ENCODE measurements around the gene TBC1D9B. TPM values are rescaled to one million over a fixed set of nuclear protein-coding genes. Genes with fewer than 3 reads are reported as not detected.

Gene TBC1D9B
- total and polyA plus RNA-seq, 2 of the 13 experiments (the other 11 are each of a cell fraction or from before 2014, with no cell fraction given): 35.0 to 50.0 TPM

DNA sequence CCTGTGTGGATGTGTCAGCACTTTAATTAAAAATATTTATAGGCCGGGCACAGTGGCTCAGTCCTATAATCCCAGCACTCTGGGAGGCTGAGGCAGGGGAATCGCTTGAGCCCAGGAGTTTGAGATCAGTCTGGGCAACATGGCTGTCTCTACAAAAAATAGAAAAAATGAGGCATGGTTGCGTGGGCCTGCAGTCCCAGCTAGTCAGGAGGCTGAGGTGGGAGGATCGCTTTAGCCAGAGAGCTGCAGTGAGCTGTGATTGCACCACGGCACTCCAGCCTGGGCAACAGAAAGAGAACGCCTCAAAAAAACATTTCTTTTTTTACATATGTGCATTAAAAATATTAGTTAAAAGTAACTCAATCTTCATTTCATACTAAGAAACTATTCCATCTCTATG is 6.2 kb downstream of the TBC1D9B start:
- BruUV-seq (replicated peaks): no TSS peak
- CTCF ChIA-PET (ENCODE audit: low intra/inter-chr PET ratio, low total read pairs): no interaction called here
- Histone ChIP-seq H3K4me2 (ENCODE audit: low read depth, low read length) (no peak overlapping the region), H3K4me1 (ENCODE audit: insufficient read depth, low read length) (peaks cover 21% of the 10 kb centered on the region), H4K20me1 (ENCODE audit: insufficient read depth, low read length) (no peaks in the 10 kb centered on the region), H3K9me3 (ENCODE audit: low read length) (no peaks in the 10 kb centered on the region), H3K79me2 (ENCODE audit: insufficient read depth, low read length) (peaks cover 11% of the 10 kb centered on the region), H3K4me3 (replicated peaks in 1 of 3; ENCODE audit: insufficient read depth in 1 of 3, low read depth in 2 of 3, low read length in 3 of 3) (no peak overlapping the region), H3K27ac (ENCODE audit: extremely low read length, insufficient read depth, low read length) (no peak overlapping the region), H3K27me3 (ENCODE audit: control insufficient read depth in 1 of 2, insufficient read depth in 2 of 2, low read length in 2 of 2) (no peaks in the 10 kb centered on the region), H3K9ac (ENCODE audit: insufficient read depth, low read depth, low read length) (no peak overlapping the region), H2AFZ (ENCODE audit: low read length) (no peak overlapping the region), H3K36me3 (replicated peaks in 1 of 2; ENCODE audit: control insufficient read depth in 1 of 2, insufficient read depth in 2 of 2, low read length in 2 of 2) (peaks cover 13 to 56% of the 10 kb centered on the region in 2 experiments)
- in situ Hi-C loops (cut with HindIII; ENCODE audit: extremely low pct_ligation_motif_present, low pct_unique_long_range_greater_than_20kb): no loop called here
- POLR2A ChIA-PET: no interaction called here
- intact Hi-C loops (cut with micrococcal nuclease; ENCODE audit: unreplicated experiment): loop anchor here (10.0 kb wide), 1 partner anchor 137 kb away; no protein-coding TSS in a partner anchor
- DNase-seq (ENCODE audit: low spot score) (no peak), FAIRE-seq (no peak), ATAC-seq (no peak)
- TF ChIP-seq DR1 (CRISPR knock-in tag; IDR thresholded peaks at IDR 0.05) (no peak), NR2C2 (CRISPR knock-in tag; IDR thresholded peaks at IDR 0.05; ENCODE audit: borderline replicate concordance) (no peak), MTA3 (CRISPR knock-in tag; IDR thresholded peaks at IDR 0.05) (no peak), ZNF816 (CRISPR knock-in tag; IDR thresholded peaks at IDR 0.05; ENCODE audit: borderline replicate concordance) (no peak), ZNF570 (CRISPR knock-in tag; IDR thresholded peaks at IDR 0.05; ENCODE audit: borderline replicate concordance) (no peak), TCF7L2 (IDR thresholded peaks at IDR 0.05; ENCODE audit: low read depth, low read length) (no peak), ZNF644 (CRISPR knock-in tag; IDR thresholded peaks at IDR 0.05; ENCODE audit: low read depth) (no peak), ZKSCAN5 (CRISPR knock-in tag; IDR thresholded peaks at IDR 0.05) (no peak)
- TF ChIP-seq, protein P1, sequence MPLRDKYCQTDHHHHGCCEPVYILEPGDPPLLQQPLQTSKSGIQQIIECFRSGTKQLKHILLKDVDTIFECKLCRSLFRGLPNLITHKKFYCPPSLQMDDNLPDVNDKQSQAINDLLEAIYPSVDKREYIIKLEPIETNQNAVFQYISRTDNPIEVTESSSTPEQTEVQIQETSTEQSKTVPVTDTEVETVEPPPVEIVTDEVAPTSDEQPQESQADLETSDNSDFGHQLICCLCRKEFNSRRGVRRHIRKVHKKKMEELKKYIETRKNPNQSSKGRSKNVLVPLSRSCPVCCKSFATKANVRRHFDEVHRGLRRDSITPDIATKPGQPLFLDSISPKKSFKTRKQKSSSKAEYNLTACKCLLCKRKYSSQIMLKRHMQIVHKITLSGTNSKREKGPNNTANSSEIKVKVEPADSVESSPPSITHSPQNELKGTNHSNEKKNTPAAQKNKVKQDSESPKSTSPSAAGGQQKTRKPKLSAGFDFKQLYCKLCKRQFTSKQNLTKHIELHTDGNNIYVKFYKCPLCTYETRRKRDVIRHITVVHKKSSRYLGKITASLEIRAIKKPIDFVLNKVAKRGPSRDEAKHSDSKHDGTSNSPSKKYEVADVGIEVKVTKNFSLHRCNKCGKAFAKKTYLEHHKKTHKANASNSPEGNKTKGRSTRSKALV (CRISPR knock-in tag; IDR thresholded peaks at IDR 0.05): no peak
- TF ChIP-seq, protein P2, sequence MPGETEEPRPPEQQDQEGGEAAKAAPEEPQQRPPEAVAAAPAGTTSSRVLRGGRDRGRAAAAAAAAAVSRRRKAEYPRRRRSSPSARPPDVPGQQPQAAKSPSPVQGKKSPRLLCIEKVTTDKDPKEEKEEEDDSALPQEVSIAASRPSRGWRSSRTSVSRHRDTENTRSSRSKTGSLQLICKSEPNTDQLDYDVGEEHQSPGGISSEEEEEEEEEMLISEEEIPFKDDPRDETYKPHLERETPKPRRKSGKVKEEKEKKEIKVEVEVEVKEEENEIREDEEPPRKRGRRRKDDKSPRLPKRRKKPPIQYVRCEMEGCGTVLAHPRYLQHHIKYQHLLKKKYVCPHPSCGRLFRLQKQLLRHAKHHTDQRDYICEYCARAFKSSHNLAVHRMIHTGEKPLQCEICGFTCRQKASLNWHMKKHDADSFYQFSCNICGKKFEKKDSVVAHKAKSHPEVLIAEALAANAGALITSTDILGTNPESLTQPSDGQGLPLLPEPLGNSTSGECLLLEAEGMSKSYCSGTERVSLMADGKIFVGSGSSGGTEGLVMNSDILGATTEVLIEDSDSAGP (CRISPR knock-in tag; IDR thresholded peaks at IDR 0.05; ENCODE audit: borderline replicate concordance): no peak
- TF ChIP-seq, protein P3, sequence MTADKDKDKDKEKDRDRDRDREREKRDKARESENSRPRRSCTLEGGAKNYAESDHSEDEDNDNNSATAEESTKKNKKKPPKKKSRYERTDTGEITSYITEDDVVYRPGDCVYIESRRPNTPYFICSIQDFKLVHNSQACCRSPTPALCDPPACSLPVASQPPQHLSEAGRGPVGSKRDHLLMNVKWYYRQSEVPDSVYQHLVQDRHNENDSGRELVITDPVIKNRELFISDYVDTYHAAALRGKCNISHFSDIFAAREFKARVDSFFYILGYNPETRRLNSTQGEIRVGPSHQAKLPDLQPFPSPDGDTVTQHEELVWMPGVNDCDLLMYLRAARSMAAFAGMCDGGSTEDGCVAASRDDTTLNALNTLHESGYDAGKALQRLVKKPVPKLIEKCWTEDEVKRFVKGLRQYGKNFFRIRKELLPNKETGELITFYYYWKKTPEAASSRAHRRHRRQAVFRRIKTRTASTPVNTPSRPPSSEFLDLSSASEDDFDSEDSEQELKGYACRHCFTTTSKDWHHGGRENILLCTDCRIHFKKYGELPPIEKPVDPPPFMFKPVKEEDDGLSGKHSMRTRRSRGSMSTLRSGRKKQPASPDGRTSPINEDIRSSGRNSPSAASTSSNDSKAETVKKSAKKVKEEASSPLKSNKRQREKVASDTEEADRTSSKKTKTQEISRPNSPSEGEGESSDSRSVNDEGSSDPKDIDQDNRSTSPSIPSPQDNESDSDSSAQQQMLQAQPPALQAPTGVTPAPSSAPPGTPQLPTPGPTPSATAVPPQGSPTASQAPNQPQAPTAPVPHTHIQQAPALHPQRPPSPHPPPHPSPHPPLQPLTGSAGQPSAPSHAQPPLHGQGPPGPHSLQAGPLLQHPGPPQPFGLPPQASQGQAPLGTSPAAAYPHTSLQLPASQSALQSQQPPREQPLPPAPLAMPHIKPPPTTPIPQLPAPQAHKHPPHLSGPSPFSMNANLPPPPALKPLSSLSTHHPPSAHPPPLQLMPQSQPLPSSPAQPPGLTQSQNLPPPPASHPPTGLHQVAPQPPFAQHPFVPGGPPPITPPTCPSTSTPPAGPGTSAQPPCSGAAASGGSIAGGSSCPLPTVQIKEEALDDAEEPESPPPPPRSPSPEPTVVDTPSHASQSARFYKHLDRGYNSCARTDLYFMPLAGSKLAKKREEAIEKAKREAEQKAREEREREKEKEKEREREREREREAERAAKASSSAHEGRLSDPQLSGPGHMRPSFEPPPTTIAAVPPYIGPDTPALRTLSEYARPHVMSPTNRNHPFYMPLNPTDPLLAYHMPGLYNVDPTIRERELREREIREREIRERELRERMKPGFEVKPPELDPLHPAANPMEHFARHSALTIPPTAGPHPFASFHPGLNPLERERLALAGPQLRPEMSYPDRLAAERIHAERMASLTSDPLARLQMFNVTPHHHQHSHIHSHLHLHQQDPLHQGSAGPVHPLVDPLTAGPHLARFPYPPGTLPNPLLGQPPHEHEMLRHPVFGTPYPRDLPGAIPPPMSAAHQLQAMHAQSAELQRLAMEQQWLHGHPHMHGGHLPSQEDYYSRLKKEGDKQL (CRISPR knock-in tag; IDR thresholded peaks at IDR 0.05; ENCODE audit: low read depth): no peak
- 95% methylated on average over 6 of the region's 6 CpGs for WGBS (ENCODE audit: low lambda C conversion rate)

Measured in HepG2 (cell line).